ENCODE results near the gene BSG.
"Not testable (repeated sequence)": the region's sequence is repeated elsewhere in the genome, so short reads cannot be mapped to it uniquely, and the experiment has no call there.

DNA sequence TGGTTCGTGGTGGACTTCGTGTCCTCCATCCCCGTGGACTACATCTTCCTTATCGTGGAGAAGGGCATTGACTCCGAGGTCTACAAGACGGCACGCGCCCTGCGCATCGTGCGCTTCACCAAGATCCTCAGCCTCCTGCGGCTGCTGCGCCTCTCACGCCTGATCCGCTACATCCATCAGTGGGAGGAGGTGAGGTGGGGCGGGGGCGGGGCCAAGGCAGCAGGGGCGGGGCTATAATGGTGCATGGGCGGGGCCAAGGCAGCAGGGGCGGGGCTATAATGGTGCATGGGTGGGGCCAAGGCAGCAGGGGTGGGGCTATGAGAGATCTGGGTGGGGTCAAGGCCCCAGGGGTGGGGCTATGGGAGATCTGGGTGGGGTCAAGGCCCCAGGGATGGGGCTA lies 31.4 kb downstream of the BSG start:
- TF ChIP-seq POLR2AphosphoS5, CTCF, POLR2A (IDR thresholded peaks at IDR 0.05): not testable (repeated sequence)

All from breast epithelium (tissue), 3 donors.